ENCODE measurements around the gene DOK6.

GRCh38 chr18:69658103-69658502 lies 257.4 kb downstream of the DOK6 start:
- TF ChIP-seq, protein P1, sequence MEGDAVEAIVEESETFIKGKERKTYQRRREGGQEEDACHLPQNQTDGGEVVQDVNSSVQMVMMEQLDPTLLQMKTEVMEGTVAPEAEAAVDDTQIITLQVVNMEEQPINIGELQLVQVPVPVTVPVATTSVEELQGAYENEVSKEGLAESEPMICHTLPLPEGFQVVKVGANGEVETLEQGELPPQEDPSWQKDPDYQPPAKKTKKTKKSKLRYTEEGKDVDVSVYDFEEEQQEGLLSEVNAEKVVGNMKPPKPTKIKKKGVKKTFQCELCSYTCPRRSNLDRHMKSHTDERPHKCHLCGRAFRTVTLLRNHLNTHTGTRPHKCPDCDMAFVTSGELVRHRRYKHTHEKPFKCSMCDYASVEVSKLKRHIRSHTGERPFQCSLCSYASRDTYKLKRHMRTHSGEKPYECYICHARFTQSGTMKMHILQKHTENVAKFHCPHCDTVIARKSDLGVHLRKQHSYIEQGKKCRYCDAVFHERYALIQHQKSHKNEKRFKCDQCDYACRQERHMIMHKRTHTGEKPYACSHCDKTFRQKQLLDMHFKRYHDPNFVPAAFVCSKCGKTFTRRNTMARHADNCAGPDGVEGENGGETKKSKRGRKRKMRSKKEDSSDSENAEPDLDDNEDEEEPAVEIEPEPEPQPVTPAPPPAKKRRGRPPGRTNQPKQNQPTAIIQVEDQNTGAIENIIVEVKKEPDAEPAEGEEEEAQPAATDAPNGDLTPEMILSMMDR (IDR thresholded peaks at IDR 0.05): no peak
- TF ChIP-seq EZH2 (IDR thresholded peaks at IDR 0.05): no peak
